Hepatocyte (in vitro differentiated cells): Measurements from ENCODE around the gene AKAP12. TPM values are rescaled to one million over a fixed set of nuclear protein-coding genes. Genes with fewer than 3 reads are reported as not detected.

Source experiments
- DNase-seq: peaks from one replicate; pipeline ENCODE4 v3.0.0-alpha.2; 2016; ENCODE audit warnings: low spot score
- H2AFZ ChIP-seq: fragments of 200-600 bp; sonication (generic); 2 replicates; pipeline ENCODE4 v1.6.0; 2016; ENCODE audit warnings: antibody characterized with exemption, mild to moderate bottlenecking
- H3K27ac ChIP-seq: fragments of 200-600 bp; sonication (generic); 2 replicates; pipeline ENCODE4 v1.5.1; 2016; ENCODE audit warnings: mild to moderate bottlenecking
- H3K27me3 ChIP-seq: fragments of 200-600 bp; sonication (generic); 2 replicates; pipeline ENCODE4 v1.6.1; 2016
- H3K36me3 ChIP-seq: fragments of 200-600 bp; sonication (generic); replicated peaks from 2 replicates; pipeline ENCODE4 v1.5.1; 2016; ENCODE audit warnings: low read depth; ENCODE audit not compliant: insufficient read depth
- H3K4me1 ChIP-seq: fragments of 200-600 bp; sonication (generic); 2 replicates; pipeline ENCODE4 v1.5.1; 2016; ENCODE audit warnings: mild to moderate bottlenecking, moderate library complexity; ENCODE audit not compliant: insufficient read depth
- H3K4me2 ChIP-seq: fragments of 200-600 bp; sonication (generic); 2 replicates; pipeline ENCODE4 v1.6.0; 2016
- H3K4me3 ChIP-seq: fragments of 200-600 bp; sonication (generic); 2 replicates; pipeline ENCODE4 v1.5.1; 2016; ENCODE audit warnings: mild to moderate bottlenecking
- H3K79me2 ChIP-seq: fragments of 200-600 bp; sonication (generic); 2 replicates; pipeline ENCODE4 v1.6.0; 2017; ENCODE audit warnings: mild to moderate bottlenecking
- H3K9me2 ChIP-seq: fragments of 200-600 bp; sonication (generic); replicated peaks from 2 replicates; pipeline ENCODE4 v1.6.0; 2017; ENCODE audit warnings: mild to moderate bottlenecking; ENCODE audit not compliant: insufficient read depth
- H3K9me3 ChIP-seq: fragments of 200-600 bp; sonication (generic); 2 replicates; pipeline ENCODE4 v1.5.1; 2016; ENCODE audit warnings: low read depth, mild to moderate bottlenecking
- H4K20me1 ChIP-seq: fragments of 200-600 bp; sonication (generic); 2 replicates; pipeline ENCODE4 v1.6.0; 2016; ENCODE audit warnings: mild to moderate bottlenecking; ENCODE audit not compliant: insufficient read depth, poor library complexity, severe bottlenecking
- EZH2 ChIP-seq: fragments of 200-600 bp; sonication (generic); IDR thresholded peaks from 2 replicates; pipeline ENCODE4 v1.6.1; 2016; ENCODE audit warnings: antibody characterized with exemption, mild to moderate bottlenecking, borderline replicate concordance
- EZH2phosphoT487 ChIP-seq: fragments of 200-600 bp; sonication (generic); IDR thresholded peaks from one replicate; pipeline ENCODE4 v1.6.1; 2018; ENCODE audit warnings: antibody characterized with exemption, mild to moderate bottlenecking, low read depth, moderate library complexity; ENCODE audit not compliant: unreplicated experiment, severe bottlenecking
- WGBS: methylation state at CpG from one replicate; pipeline ENCODE4 v1.1.6; 2016; ENCODE audit warnings: low lambda C conversion rate; ENCODE audit errors: missing lambda C conversion rate; 5-methylcytosine and 5-hydroxymethylcytosine counted together
- polyA plus RNA-seq: library from polyadenylated mRNA; unstranded; fragments of >200 nt; fragmentation: Nextera tagmentation; extraction: Ambion mirVana; gene quantifications from 2 replicates; pipeline ENCODE4 v1.2.1, GENCODE V29; 2016
- total RNA-seq: library from RNA; depleted of rRNA; stranded (reverse); fragments of >200 nt; gene quantifications from 2 replicates; pipeline ENCODE4 v1.2.3, GENCODE V29; 2014
- TF ChIP-seq, protein P1 (sequence below): fragments of 200-600 bp; sonication (generic); IDR thresholded peaks from 2 replicates; pipeline ENCODE4 v1.5.1; 2016; ENCODE audit warnings: antibody characterized with exemption, mild to moderate bottlenecking; ENCODE audit not compliant: poor library complexity

The AKAP12 gene
- total and polyA plus RNA-seq, 2 experiments from 2014 or later = 32.1 to 46.2 TPM

DNA sequence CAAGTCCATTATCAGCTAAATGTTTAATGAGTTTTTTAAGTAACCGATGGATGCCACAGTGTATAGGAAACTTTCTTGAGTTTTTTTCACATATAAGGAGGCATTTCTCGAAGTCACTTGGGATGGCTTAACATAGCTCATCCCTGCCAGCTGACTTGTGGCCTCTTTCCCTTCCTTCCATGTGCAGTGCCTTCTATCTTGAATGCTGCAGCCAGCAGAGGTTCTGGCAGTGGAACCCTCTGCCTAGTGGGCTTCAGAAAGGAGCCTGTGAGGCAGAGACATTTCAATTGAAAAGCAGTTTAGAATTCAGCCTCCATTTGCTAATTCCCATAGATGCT, 51.9 kb downstream of the AKAP12 start:
- peak overlapping the region; percentile 23 for H3K4me2 ChIP-seq

DNA sequence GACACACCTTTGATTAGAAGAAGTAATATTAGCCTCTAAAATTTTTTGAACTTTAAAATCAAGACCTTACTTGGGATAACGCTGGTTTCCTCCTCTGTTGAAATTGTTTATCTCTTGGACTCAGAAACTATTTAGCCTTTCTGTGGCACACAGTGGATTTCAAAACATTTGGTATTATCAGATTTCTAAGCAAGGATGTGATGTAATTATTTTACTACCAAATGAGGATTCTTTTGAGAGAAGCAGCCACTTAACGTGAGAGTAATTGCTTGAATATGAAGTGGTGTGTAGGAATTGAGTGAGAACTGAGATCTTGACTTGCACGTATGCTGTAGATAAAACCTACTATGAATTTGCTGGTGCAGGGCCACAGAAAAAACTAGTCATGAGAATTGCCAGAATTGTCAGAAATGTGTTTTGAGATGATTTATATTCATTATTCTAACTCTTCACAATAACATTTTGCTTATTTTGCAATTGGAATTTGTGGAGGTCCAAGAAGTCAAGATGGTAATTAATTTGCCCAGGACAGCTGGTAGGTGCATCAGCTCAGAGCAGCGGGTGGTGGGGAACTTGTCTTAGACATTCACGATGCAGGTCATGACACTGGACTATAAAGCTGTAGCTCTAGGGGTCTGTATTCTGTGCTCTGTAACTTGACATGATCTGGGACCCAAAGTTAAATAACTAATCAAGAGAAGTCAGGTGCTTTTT, 53.4 kb downstream of the AKAP12 start:
- H3K36me3 ChIP-seq = no peaks in the 10 kb centered on the region
- no peak for DNase-seq
- no peak overlapping the region for H2AFZ ChIP-seq
- peaks cover 8% of the 10 kb centered on the region for H3K4me1 ChIP-seq
- no peaks in the 10 kb centered on the region for H4K20me1 ChIP-seq
- WGBS = 68% methylated on average over 5 of the region's 5 CpGs
- no peak overlapping the region for H3K4me3 ChIP-seq
- no peaks in the 10 kb centered on the region for H3K27me3 ChIP-seq
- TF ChIP-seq, protein P1, sequence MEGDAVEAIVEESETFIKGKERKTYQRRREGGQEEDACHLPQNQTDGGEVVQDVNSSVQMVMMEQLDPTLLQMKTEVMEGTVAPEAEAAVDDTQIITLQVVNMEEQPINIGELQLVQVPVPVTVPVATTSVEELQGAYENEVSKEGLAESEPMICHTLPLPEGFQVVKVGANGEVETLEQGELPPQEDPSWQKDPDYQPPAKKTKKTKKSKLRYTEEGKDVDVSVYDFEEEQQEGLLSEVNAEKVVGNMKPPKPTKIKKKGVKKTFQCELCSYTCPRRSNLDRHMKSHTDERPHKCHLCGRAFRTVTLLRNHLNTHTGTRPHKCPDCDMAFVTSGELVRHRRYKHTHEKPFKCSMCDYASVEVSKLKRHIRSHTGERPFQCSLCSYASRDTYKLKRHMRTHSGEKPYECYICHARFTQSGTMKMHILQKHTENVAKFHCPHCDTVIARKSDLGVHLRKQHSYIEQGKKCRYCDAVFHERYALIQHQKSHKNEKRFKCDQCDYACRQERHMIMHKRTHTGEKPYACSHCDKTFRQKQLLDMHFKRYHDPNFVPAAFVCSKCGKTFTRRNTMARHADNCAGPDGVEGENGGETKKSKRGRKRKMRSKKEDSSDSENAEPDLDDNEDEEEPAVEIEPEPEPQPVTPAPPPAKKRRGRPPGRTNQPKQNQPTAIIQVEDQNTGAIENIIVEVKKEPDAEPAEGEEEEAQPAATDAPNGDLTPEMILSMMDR = no peak
- no peak for TF ChIP-seq EZH2
- no peak for TF ChIP-seq EZH2phosphoT487
- peak overlapping the region; percentile 15 for H3K4me2 ChIP-seq
- peak overlapping the region; percentile 61 for H3K27ac ChIP-seq
- H3K9me2 ChIP-seq = no peaks in the 10 kb centered on the region
- no peaks in the 10 kb centered on the region for H3K9me3 ChIP-seq
- H3K79me2 ChIP-seq = no peaks in the 10 kb centered on the region

More for the DNA sequence above, 51.9 kb downstream of the AKAP12 start:
- 48% methylated on average over 2 of the region's 2 CpGs for whole genome bisulfite sequencing
- Histone ChIP-seq H3K27ac (peak overlapping the region; percentile 61), H3K9me2 (no peaks in the 10 kb centered on the region), H4K20me1 (no peaks in the 10 kb centered on the region), H3K4me1 (peaks cover 8% of the 10 kb centered on the region), H3K36me3 (no peaks in the 10 kb centered on the region), H3K9me3 (no peaks in the 10 kb centered on the region), H3K4me3 (no peak overlapping the region), H3K79me2 (no peaks in the 10 kb centered on the region), H2AFZ (no peak overlapping the region), H3K27me3 (no peaks in the 10 kb centered on the region)
- DNase-seq = no peak
- TF ChIP-seq, protein P1 = no peak
- TF ChIP-seq EZH2phosphoT487 (no peak), EZH2 (no peak)

DNA sequence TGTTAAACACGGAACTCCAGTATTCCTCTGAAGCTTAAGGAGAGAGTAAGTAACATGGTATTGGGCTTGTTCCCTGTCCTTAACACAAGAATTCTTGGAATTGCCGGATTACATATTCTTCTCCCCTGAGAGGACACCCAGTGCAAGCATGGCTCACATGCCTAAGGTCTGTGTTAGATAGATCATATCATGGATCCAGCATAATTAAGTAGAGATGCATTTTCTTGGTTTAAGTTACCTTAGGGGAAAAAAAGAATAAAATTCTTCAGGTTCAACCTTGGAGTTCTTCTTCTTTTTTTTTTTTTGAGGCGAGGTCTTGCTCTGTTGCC, 53.9 kb downstream of the AKAP12 start:
- WGBS = 90% methylated on average over 3 of the region's 3 CpGs
- Histone ChIP-seq H3K4me3 (no peak overlapping the region), H3K36me3 (no peaks in the 10 kb centered on the region), H3K79me2 (no peaks in the 10 kb centered on the region), H3K27me3 (no peaks in the 10 kb centered on the region), H3K9me2 (no peaks in the 10 kb centered on the region), H3K4me2 (no peak overlapping the region), H3K4me1 (peaks cover 8% of the 10 kb centered on the region), H3K27ac (peak overlapping the region; percentile 42), H4K20me1 (no peaks in the 10 kb centered on the region), H3K9me3 (no peaks in the 10 kb centered on the region), H2AFZ (no peak overlapping the region)
- TF ChIP-seq, protein P1 = no peak
- TF ChIP-seq EZH2phosphoT487 (no peak), EZH2 (no peak)
- DNase-seq = no peak
